Measurements from ENCODE around the gene OSBPL10. TPM values are rescaled to one million over a fixed set of nuclear protein-coding genes. Genes with fewer than 3 reads are reported as not detected.

OSBPL10 gene
- total RNA-seq, 1 donor from 2014 or later: 24.4 TPM

GRCh38 chr3:31976302-31976701, 4.8 kb downstream of the OSBPL10 start:
- no peaks in the 10 kb centered on the region for H3K36me3 Mint-ChIP-seq
- H3K4me3 Mint-ChIP-seq: no peak overlapping the region
- peaks cover 17% of the 10 kb centered on the region for H3K4me1 Mint-ChIP-seq (ENCODE audit: unreplicated experiment)
- no peak for DNase-seq (ENCODE audit: extremely low spot score, unreplicated experiment)
- peaks cover 3% of the 10 kb centered on the region for H3K27me3 Mint-ChIP-seq
- no peak overlapping the region for H3K27ac Mint-ChIP-seq
- no peaks in the 10 kb centered on the region for H3K9me3 Mint-ChIP-seq
- TF ChIP-seq CTCF (conservative IDR thresholded peaks at IDR 0.05): no peak

GRCh38 chr3:31974964-31975363, 6.1 kb downstream of the OSBPL10 start:
- H3K27me3 Mint-ChIP-seq: peaks cover 3% of the 10 kb centered on the region
- no peak overlapping the region for H3K27ac Mint-ChIP-seq

GRCh38 chr3:31974471-31974870, 6.6 kb downstream of the OSBPL10 start:
- Mint-ChIP-seq H3K9me3 (no peaks in the 10 kb centered on the region), H3K27me3 (peaks cover 3% of the 10 kb centered on the region), H3K4me1 (ENCODE audit: unreplicated experiment) (peaks cover 20% of the 10 kb centered on the region), H3K36me3 (no peaks in the 10 kb centered on the region), H3K4me3 (no peak overlapping the region), H3K27ac (no peak overlapping the region)
- no peak for DNase-seq (ENCODE audit: extremely low spot score, unreplicated experiment)
- no peak for TF ChIP-seq CTCF (conservative IDR thresholded peaks at IDR 0.05)

More at GRCh38 chr3:31974964-31975363, 6.1 kb downstream of the OSBPL10 start:
- Mint-ChIP-seq H3K9me3 (no peaks in the 10 kb centered on the region), H3K4me3 (no peak overlapping the region), H3K4me1 (ENCODE audit: unreplicated experiment) (peaks cover 20% of the 10 kb centered on the region), H3K36me3 (no peaks in the 10 kb centered on the region)
- no peak for TF ChIP-seq CTCF (conservative IDR thresholded peaks at IDR 0.05)
- DNase-seq (ENCODE audit: extremely low spot score, unreplicated experiment): no peak

DNA sequence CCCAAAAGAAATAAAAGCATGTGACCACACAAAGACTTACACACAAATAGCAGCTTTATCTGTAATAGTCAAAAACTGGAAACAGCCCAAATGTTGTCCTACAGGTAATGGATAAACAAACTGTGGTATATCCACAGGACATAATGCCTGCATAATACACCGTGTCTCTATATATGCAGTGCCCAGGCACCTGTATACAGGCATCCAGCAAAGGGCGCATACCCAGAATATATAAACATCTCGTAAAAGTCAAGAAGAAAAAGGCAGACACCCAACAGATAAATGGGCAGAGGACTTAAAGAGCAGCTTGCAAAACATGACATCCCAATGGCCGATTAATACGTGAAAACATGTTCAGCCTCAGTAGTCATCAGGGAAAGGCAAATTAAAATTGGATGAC, 7.2 kb downstream of the OSBPL10 start:
- TF ChIP-seq CTCF (conservative IDR thresholded peaks at IDR 0.05): no peak
- H3K27me3 Mint-ChIP-seq: peaks cover 3% of the 10 kb centered on the region
- H3K4me1 Mint-ChIP-seq (ENCODE audit: unreplicated experiment): peaks cover 20% of the 10 kb centered on the region
- H3K27ac Mint-ChIP-seq: no peak overlapping the region
- DNase-seq (ENCODE audit: extremely low spot score, unreplicated experiment): no peak
- H3K9me3 Mint-ChIP-seq: no peaks in the 10 kb centered on the region
- no peak overlapping the region for H3K4me3 Mint-ChIP-seq
- no peaks in the 10 kb centered on the region for H3K36me3 Mint-ChIP-seq

GRCh38 chr3:31973081-31973480, 8.0 kb downstream of the OSBPL10 start:
- TF ChIP-seq CTCF (conservative IDR thresholded peaks at IDR 0.05): no peak
- H3K27ac Mint-ChIP-seq: no peak overlapping the region
- H3K36me3 Mint-ChIP-seq: no peaks in the 10 kb centered on the region
- DNase-seq (ENCODE audit: extremely low spot score, unreplicated experiment): no peak
- no peak overlapping the region for H3K4me3 Mint-ChIP-seq
- no peaks in the 10 kb centered on the region for H3K9me3 Mint-ChIP-seq
- peaks cover 22% of the 10 kb centered on the region for H3K4me1 Mint-ChIP-seq (ENCODE audit: unreplicated experiment)
- no peaks in the 10 kb centered on the region for H3K27me3 Mint-ChIP-seq

DNA sequence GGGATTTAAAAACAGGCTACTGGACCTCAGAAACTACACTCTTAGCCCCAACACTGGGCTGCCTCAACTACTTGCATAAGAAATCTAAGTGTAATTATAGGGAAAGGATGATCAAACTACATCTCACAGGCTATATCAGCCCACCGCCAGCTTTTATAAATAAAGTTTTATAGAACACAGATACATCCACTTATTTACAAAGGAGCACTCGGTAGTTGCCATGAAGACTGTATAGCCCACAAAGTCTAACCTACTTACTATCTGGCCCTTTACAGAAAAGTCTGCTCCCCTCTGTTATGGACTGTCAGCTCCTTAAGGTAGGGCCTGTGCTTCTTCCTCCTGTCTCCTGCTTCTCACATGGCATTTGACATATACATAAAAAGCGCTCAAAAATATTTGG, 9.5 kb downstream of the OSBPL10 start:
- H3K36me3 Mint-ChIP-seq: no peaks in the 10 kb centered on the region
- no peak overlapping the region for H3K4me3 Mint-ChIP-seq
- TF ChIP-seq CTCF (conservative IDR thresholded peaks at IDR 0.05): no peak
- DNase-seq (ENCODE audit: extremely low spot score, unreplicated experiment): no peak
- H3K4me1 Mint-ChIP-seq (ENCODE audit: unreplicated experiment): peaks cover 22% of the 10 kb centered on the region
- H3K9me3 Mint-ChIP-seq: no peaks in the 10 kb centered on the region
- H3K27me3 Mint-ChIP-seq: no peaks in the 10 kb centered on the region
- H3K27ac Mint-ChIP-seq: no peak overlapping the region

Data from type B pancreatic cell (in vitro differentiated cells).